Keratinocyte (primary cell): ENCODE measurements around the gene CLDN10. TPM values are rescaled to one million over a fixed set of nuclear protein-coding genes. Genes with fewer than 3 reads are reported as not detected.

Experiments
- DNase-seq: peaks from one replicate; pipeline ENCODE4 v3.0.0-alpha.2; 2011; ENCODE audit warnings: low read depth, missing footprints, low spot score
- FAIRE-seq: peaks from 2 replicates; lab custom pipeline; 2011; peaks lifted over from hg19 to GRCh38; lab: Jason Lieb, UNC
- H2AFZ ChIP-seq: 2 replicates; pipeline ENCODE4 v1.6.0; 2012; ENCODE audit warnings: low read length, control low read depth, inconsistent platforms; ENCODE audit not compliant: control insufficient read depth
- H3K27ac ChIP-seq: 2 replicates; pipeline ENCODE4 v1.5.1; 2011; ENCODE audit warnings: low read length; ENCODE audit not compliant: control insufficient read depth, insufficient read depth
- H3K27me3 ChIP-seq: 3 replicates; pipeline ENCODE4 v1.6.0; 2011; ENCODE audit warnings: low read length; ENCODE audit not compliant: control insufficient read depth, insufficient read depth; ENCODE audit errors: extremely low read depth
- H3K36me3 ChIP-seq, 2 experiments: 2 replicates in 1 of 2; 3 replicates in 1 of 2; pipeline ENCODE4 v1.5.1; 2011; ENCODE audit warnings: low read length in 2 of 2, mild to moderate bottlenecking in 1 of 2; ENCODE audit not compliant: control insufficient read depth in 2 of 2, insufficient read depth in 2 of 2; ENCODE audit errors: extremely low read depth in 1 of 2
- H3K4me1 ChIP-seq: 3 replicates; pipeline ENCODE4 v1.5.1; 2011; ENCODE audit warnings: low read length; ENCODE audit not compliant: control insufficient read depth, insufficient read depth; ENCODE audit errors: extremely low read depth
- H3K4me2 ChIP-seq: 3 replicates; pipeline ENCODE4 v1.6.0; 2011; ENCODE audit warnings: low read depth, low read length; ENCODE audit not compliant: control insufficient read depth, insufficient read depth; ENCODE audit errors: extremely low read depth
- H3K4me3 ChIP-seq, 3 experiments: fragments of 200-600 bp in 1 of 3; sonication (generic) in 1 of 3; 2 replicates in 2 of 3; 3 replicates in 1 of 3; pipeline ENCODE4 v1.5.1; 2011 to 2016; ENCODE audit warnings: low read length in 3 of 3, mild to moderate bottlenecking in 3 of 3, control low read depth in 2 of 3, inconsistent platforms in 1 of 3, low read depth in 1 of 3, mixed read lengths in 1 of 3, mixed run types in 1 of 3, moderate library complexity in 1 of 3; ENCODE audit not compliant: control insufficient read depth in 2 of 3, insufficient read depth in 2 of 3; ENCODE audit errors: extremely low read depth in 1 of 3
- H3K79me2 ChIP-seq: 2 replicates; pipeline ENCODE4 v1.6.0; 2012; ENCODE audit warnings: low read length; ENCODE audit not compliant: control insufficient read depth, insufficient read depth
- H3K9ac ChIP-seq: 3 replicates; pipeline ENCODE4 v1.6.0; 2011; ENCODE audit warnings: low read length; ENCODE audit not compliant: control insufficient read depth, insufficient read depth; ENCODE audit errors: extremely low read depth
- H3K9me1 ChIP-seq: 3 replicates; pipeline ENCODE4 v1.6.0; 2011; ENCODE audit warnings: low read length; ENCODE audit not compliant: control insufficient read depth, insufficient read depth; ENCODE audit errors: extremely low read depth
- H3K9me3 ChIP-seq: 2 replicates; pipeline ENCODE4 v1.5.1; 2012; ENCODE audit warnings: low read depth, low read length; ENCODE audit not compliant: control insufficient read depth
- H4K20me1 ChIP-seq: 3 replicates; pipeline ENCODE4 v1.6.0; 2011; ENCODE audit warnings: low read length; ENCODE audit not compliant: control insufficient read depth, insufficient read depth; ENCODE audit errors: extremely low read depth
- CTCF ChIP-seq, 3 experiments: IDR thresholded peaks in 1 of 3; conservative IDR thresholded peaks in 1 of 3; optimal IDR thresholded peaks in 1 of 3; 2 replicates in 2 of 3; 3 replicates in 1 of 3; pipeline versions ENCODE3 to v1.5.1; 2011; ENCODE audit warnings: low read length in 3 of 3, mild to moderate bottlenecking in 3 of 3, moderate library complexity in 2 of 3, control low read depth in 1 of 3, inconsistent platforms in 1 of 3; ENCODE audit not compliant: insufficient read depth in 2 of 3; ENCODE audit errors: extremely low read depth in 1 of 3
- EZH2 ChIP-seq: IDR thresholded peaks from one replicate; pipeline ENCODE4 v1.6.1; 2012; ENCODE audit warnings: inconsistent platforms, mild to moderate bottlenecking, low read length, moderate library complexity
- dilution Hi-C: fragments of 300-500 bp; cut with MboI; formaldehyde crosslinking; loops from one replicate; pipeline ENCODE4 v1.7.0; 2020; ENCODE audit warnings: low sequenced_read_pairs; ENCODE audit not compliant: extremely low pct_ligation_motif_present
- polyA plus RNA-seq, 5 experiments: library from polyadenylated mRNA; depleted of rRNA in 3 of 5; stranded (reverse) in 3 of 5; stranded (forward) in 1 of 5; unstranded in 1 of 5; fragments of >200 nt; gene quantifications; 1 replicate in 1 of 5; 2 replicates in 3 of 5; 3 replicates in 1 of 5; pipeline versions ENCODE4 v1.2.1 to v1.2.3, GENCODE V29; 2011 to 2012; ENCODE audit warnings: missing spikeins in 2 of 5, low read depth in 1 of 5, low replicate concordance in 1 of 5

The CLDN10 gene
- polyA plus RNA-seq, 1 donor (not counting 4 experiments of a cell fraction or from before 2014, with no cell fraction given) = not detected

GRCh38 chr13:95568131-95568530 lies 15.6 kb downstream of the CLDN10 start:
- no peak for TF ChIP-seq EZH2
- no peak for TF ChIP-seq CTCF (optimal IDR thresholded peaks at IDR 0.05 in 1 of 3, IDR thresholded peaks at IDR 0.05 in 1 of 3, conservative IDR thresholded peaks at IDR 0.05 in 1 of 3; ENCODE audit: extremely low read depth in 1 of 3, insufficient read depth in 2 of 3, low read length in 3 of 3)
- Histone ChIP-seq H3K79me2 (no peaks in the 10 kb centered on the region), H4K20me1 (no peaks in the 10 kb centered on the region), H2AFZ (no peak overlapping the region), H3K4me1 (no peaks in the 10 kb centered on the region), H3K9me1 (no peaks in the 10 kb centered on the region), H3K4me3 (no peak overlapping the region), H3K4me2 (no peak overlapping the region), H3K27ac (no peak overlapping the region), H3K36me3 (no peaks in the 10 kb centered on the region), H3K27me3 (no peaks in the 10 kb centered on the region), H3K9me3 (no peaks in the 10 kb centered on the region), H3K9ac (no peak overlapping the region)
- no peak for FAIRE-seq
- dilution Hi-C loops = no loop called here
- no peak for DNase-seq

GRCh38 chr13:95570016-95570415 lies 17.5 kb downstream of the CLDN10 start:
- dilution Hi-C loops = no loop called here
- Histone ChIP-seq H3K9me3 (no peaks in the 10 kb centered on the region), H3K27ac (no peak overlapping the region), H4K20me1 (no peaks in the 10 kb centered on the region), H2AFZ (no peak overlapping the region), H3K27me3 (no peaks in the 10 kb centered on the region), H3K4me3 (no peak overlapping the region), H3K36me3 (no peaks in the 10 kb centered on the region), H3K4me1 (no peaks in the 10 kb centered on the region), H3K4me2 (no peak overlapping the region), H3K9ac (no peak overlapping the region), H3K9me1 (no peaks in the 10 kb centered on the region), H3K79me2 (no peaks in the 10 kb centered on the region)
- no peak for FAIRE-seq
- DNase-seq = no peak
- TF ChIP-seq EZH2 (no peak), CTCF (optimal IDR thresholded peaks at IDR 0.05 in 1 of 3, IDR thresholded peaks at IDR 0.05 in 1 of 3, conservative IDR thresholded peaks at IDR 0.05 in 1 of 3; ENCODE audit: extremely low read depth in 1 of 3, insufficient read depth in 2 of 3, low read length in 3 of 3) (no peak)
